HG03439 (cell line): ENCODE data around the gene SMIM33.
A peak's percentile ranks its signal among the peaks of the same experiment; 100 is the strongest.
"Not testable (repeated sequence)": the region's sequence is repeated elsewhere in the genome, so short reads cannot be mapped to it uniquely, and the experiment has no call there.

Experiments
- ATAC-seq: cut with Tn5 transposase; IDR thresholded peaks from one replicate; pipeline ENCODE4 v1.9.1; 2021; ENCODE audit warnings: mild to moderate bottlenecking, moderate library complexity; ENCODE audit not compliant: unreplicated experiment

Gene SMIM33

GRCh38 chr5:139470821-139471300, at the start of gene SMIM33:
TSS of gene SMIM33 (plus strand) at chr5:139471004. CDS start at chr5:139471122, 118 bp downstream.
- ATAC-seq = no peak

GRCh38 chr5:139422307-139422893, 48.4 kb upstream of the SMIM33 start:
- ATAC-seq = no peak

GRCh38 chr5:139425497-139425896, 45.3 kb upstream of the SMIM33 start:
- no peak for ATAC-seq

- ATAC-seq = no peak
These were observed 44.5 kb upstream of the SMIM33 start for GRCh38 chr5:139426203-139426885.

GRCh38 chr5:139430015-139430414, 40.8 kb upstream of the SMIM33 start:
- ATAC-seq = no peak

- ATAC-seq = no peak
These were observed 39.1 kb upstream of the SMIM33 start for GRCh38 chr5:139431706-139432105.

- ATAC-seq = no peak
These were observed 35.1 kb upstream of the SMIM33 start for GRCh38 chr5:139435676-139436075.

GRCh38 chr5:139438707-139439012, 32.1 kb upstream of the SMIM33 start:
- ATAC-seq = peak; percentile 2

- peak; percentile 90 for ATAC-seq
These were observed 31.5 kb upstream of the SMIM33 start, which contains the start of gene DNAJC18 for GRCh38 chr5:139439013-139439903. TSS of gene DNAJC18 (minus strand) at chr5:139439525. CDS start at chr5:139439445, 80 bp downstream.

- not testable (repeated sequence) for ATAC-seq
These were observed 30.4 kb upstream of the SMIM33 start for GRCh38 chr5:139440416-139440815.

GRCh38 chr5:139443831-139444453, 26.9 kb upstream of the SMIM33 start:
- no peak for ATAC-seq

GRCh38 chr5:139445325-139446170, 25.3 kb upstream of the SMIM33 start:
- ATAC-seq = no peak

GRCh38 chr5:139446956-139447779, 23.6 kb upstream of the SMIM33 start:
- peak; percentile 68 for ATAC-seq

GRCh38 chr5:139451176-139451575, 19.6 kb upstream of the SMIM33 start:
- ATAC-seq = no peak

GRCh38 chr5:139451878-139452660, 18.7 kb upstream of the SMIM33 start:
- ATAC-seq = no peak

- ATAC-seq = no peak
These were observed 16.9 kb upstream of the SMIM33 start for GRCh38 chr5:139453683-139454567.

GRCh38 chr5:139454568-139455290, 16.1 kb upstream of the SMIM33 start:
- ATAC-seq = no peak
